HepG2 (cell line): ENCODE data around the gene CBFA2T2. TPM values are rescaled to one million over a fixed set of nuclear protein-coding genes. Genes with fewer than 3 reads are reported as not detected.
A peak's percentile ranks its signal among the peaks of the same experiment; 100 is the strongest.

Source experiments
- AKNA ChIP-seq: sonication (generic); formaldehyde crosslinking; IDR thresholded peaks from 2 replicates; pipeline ENCODE4 v1.4.0; 2020; ENCODE audit warnings: missing genetic modification reagents, borderline replicate concordance
- BCL3 ChIP-seq: sonication (generic); formaldehyde crosslinking; IDR thresholded peaks from 2 replicates; pipeline ENCODE4 v1.5.1; 2020; ENCODE audit warnings: mild to moderate bottlenecking, missing genetic modification reagents, moderate library complexity
- CCDC6 ChIP-seq: sonication (generic); formaldehyde crosslinking; IDR thresholded peaks from 2 replicates; pipeline ENCODE4 v1.8.1; 2022; ENCODE audit warnings: mild to moderate bottlenecking, missing genetic modification reagents, moderate library complexity
- FOXP4 ChIP-seq: sonication (generic); formaldehyde crosslinking; IDR thresholded peaks from 2 replicates; pipeline ENCODE4 v1.4.0; 2020; ENCODE audit warnings: missing genetic modification reagents
- IRF1 ChIP-seq: sonication (generic); formaldehyde crosslinking; IDR thresholded peaks from 2 replicates; pipeline ENCODE4 v1.4.0; 2020; ENCODE audit warnings: low read depth, mild to moderate bottlenecking, missing genetic modification reagents
- MED8 ChIP-seq: sonication (generic); formaldehyde crosslinking; IDR thresholded peaks from 2 replicates; pipeline ENCODE4 v1.8.1; 2023; ENCODE audit warnings: mild to moderate bottlenecking, missing genetic modification reagents; ENCODE audit not compliant: insufficient replicate concordance
- MTF1 ChIP-seq: sonication (generic); formaldehyde crosslinking; IDR thresholded peaks from 2 replicates; pipeline ENCODE4 v1.5.0; 2020; ENCODE audit warnings: missing genetic modification reagents
- POLR2A ChIP-seq, 2 experiments: IDR thresholded peaks; 2 replicates each; pipeline ENCODE4 v1.6.1; 2011; ENCODE audit warnings: low read depth in 2 of 2, low read length in 2 of 2, mild to moderate bottlenecking in 1 of 2, moderate library complexity in 1 of 2; ENCODE audit not compliant: insufficient read depth in 1 of 2
- RXRA ChIP-seq: sonication (generic); formaldehyde crosslinking; IDR thresholded peaks from 2 replicates; pipeline ENCODE4 v1.5.1; 2020; ENCODE audit warnings: missing genetic modification reagents
- SOX13 ChIP-seq, 3 experiments: fragments of 450-650 bp in 1 of 3; sonication (generic) in 1 of 3; formaldehyde crosslinking in 1 of 3; IDR thresholded peaks in 2 of 3; conservative IDR thresholded peaks in 1 of 3; 2 replicates each; pipeline versions ENCODE4 v1.5.0 to v1.6.1; 2016 to 2020; ENCODE audit warnings: antibody characterized with exemption in 1 of 3, mild to moderate bottlenecking in 1 of 3, missing compliant biosample characterization in 1 of 3, missing genetic modification reagents in 1 of 3, moderate library complexity in 1 of 3
- SRF ChIP-seq: IDR thresholded peaks from 2 replicates; pipeline ENCODE4 v1.6.1; 2011; ENCODE audit warnings: mild to moderate bottlenecking, low read depth, low read length, moderate library complexity
- SRSF4 ChIP-seq: fragments of 200-400 bp; formaldehyde crosslinking; IDR thresholded peaks from one replicate; pipeline ENCODE4 v1.6.1; 2018; ENCODE audit warnings: mild to moderate bottlenecking, low read depth, low read length, moderate library complexity; ENCODE audit not compliant: poor library complexity, severe bottlenecking
- ZBTB38 ChIP-seq: sonication (generic); formaldehyde crosslinking; IDR thresholded peaks from 2 replicates; pipeline ENCODE4 v1.5.1; 2020; ENCODE audit warnings: mild to moderate bottlenecking, missing genetic modification reagents
- ZC3H13 ChIP-seq: sonication (generic); formaldehyde crosslinking; IDR thresholded peaks from 2 replicates; pipeline ENCODE4 v1.8.1; 2023; ENCODE audit warnings: mild to moderate bottlenecking, missing genetic modification reagents, moderate library complexity
- ZFP36L2 ChIP-seq: sonication (generic); formaldehyde crosslinking; IDR thresholded peaks from 2 replicates; pipeline ENCODE4 v1.4.0; 2020; ENCODE audit warnings: missing genetic modification reagents
- ZNF329 ChIP-seq: sonication (generic); formaldehyde crosslinking; IDR thresholded peaks from 2 replicates; pipeline ENCODE4 v1.9.0; 2021; ENCODE audit warnings: low read depth, mild to moderate bottlenecking, missing genetic modification reagents
- ZNF382 ChIP-seq: sonication (generic); formaldehyde crosslinking; IDR thresholded peaks from 2 replicates; pipeline ENCODE4 v1.5.0; 2020; ENCODE audit warnings: missing genetic modification reagents, mild to moderate bottlenecking, borderline replicate concordance
- ZNF557 ChIP-seq: sonication (generic); formaldehyde crosslinking; IDR thresholded peaks from 2 replicates; pipeline ENCODE4 v1.4.0; 2020; ENCODE audit warnings: missing genetic modification reagents
- ZNF891 ChIP-seq: sonication (generic); formaldehyde crosslinking; IDR thresholded peaks from 2 replicates; pipeline ENCODE4 v1.5.0; 2020; ENCODE audit warnings: mild to moderate bottlenecking, missing genetic modification reagents
- polyA plus RNA-seq, 8 experiments: library from polyadenylated mRNA; depleted of rRNA in 3 of 8; stranded (reverse) in 7 of 8; unstranded in 1 of 8; fragments of >200 nt; fragmentation: Illumina TruSeq in 4 of 8; extraction: Trizol in 4 of 8; gene quantifications; 2 replicates each; pipeline versions ENCODE4 v1.2.1 to v1.2.3, GENCODE V29; 2011 to 2016; ENCODE audit warnings: low read depth in 4 of 8, missing spikeins in 1 of 8, mixed read lengths in 1 of 8; ENCODE audit not compliant: insufficient read depth in 1 of 8
- total RNA-seq, 5 experiments: library from RNA; depleted of rRNA; stranded (reverse); fragments of >200 nt; fragmentation: Illumina TruSeq; extraction: Trizol; gene quantifications; 2 replicates each; pipeline ENCODE4 v1.2.3, GENCODE V29; 2016; ENCODE audit warnings: low read depth in 1 of 5

Gene CBFA2T2
- total and polyA plus RNA-seq, 2 of the 13 experiments (the other 11 are each of a cell fraction or from before 2014, with no cell fraction given), result 6.3 to 21.2 TPM

- TF ChIP-seq BCL3 (CRISPR knock-in tag), result peak; percentile 86; the same call in 1 of the 2 replicates
- TF ChIP-seq CCDC6 (CRISPR knock-in tag), result peak; percentile 99
- peak; percentile 54; the same call in 1 of the 2 replicates for TF ChIP-seq RXRA (CRISPR knock-in tag)
- peak; percentile 50; the same call in 1 of the 2 replicates for TF ChIP-seq SOX13 (IDR thresholded peaks at IDR 0.05)
- TF ChIP-seq SOX13 (CRISPR knock-in tag; conservative IDR thresholded peaks at IDR 0.05 in 1 of 2, IDR thresholded peaks at IDR 0.05 in 1 of 2), result peak in 1 of 2 experiments; percentile 57; a peak in 2 of 4 replicates
- no peak for TF ChIP-seq ZFP36L2 (CRISPR knock-in tag)
- peak; percentile 68 to 92 for TF ChIP-seq POLR2A (IDR thresholded peaks at IDR 0.05; ENCODE audit: insufficient read depth in 1 of 2, low read depth in 2 of 2, low read length in 2 of 2)
- no peak; the same call in 1 of the 2 replicates for TF ChIP-seq FOXP4 (CRISPR knock-in tag)
- peak; percentile 23 for TF ChIP-seq MED8
- TF ChIP-seq ZBTB38 (CRISPR knock-in tag), result peak; percentile 42; the same call in 1 of the 2 replicates
- peak; percentile 84 for TF ChIP-seq AKNA (CRISPR knock-in tag)
- no peak for TF ChIP-seq ZNF382
- TF ChIP-seq IRF1, result no peak
- TF ChIP-seq SRSF4, result no peak
- TF ChIP-seq SRF, result no peak
- TF ChIP-seq ZC3H13, result peak; percentile 93
- no peak; the same call in 1 of the 2 replicates for TF ChIP-seq MTF1
- 0 out of 2 replicates have a peak, but pooled peaks have one; percentile 64 for TF ChIP-seq ZNF329 (CRISPR knock-in tag)
- no peak for TF ChIP-seq ZNF557 (CRISPR knock-in tag)
- no peak; the same call in 1 of the 2 replicates for TF ChIP-seq ZNF891 (CRISPR knock-in tag)
These were observed 184.6 kb downstream of the CBFA2T2 start, which contains the start of gene NECAB3 (continued) for GRCh38 chr20:33674294-33675135.
